Activated naive CD4-positive, alpha-beta T cell treated with anti-CD3 and anti-CD28 coated beads, Interleukin-2, amount 50 U/mL, for 24 hours (primary cell): Measurements from ENCODE around the gene FRS2.

Experiments used
- H3K27ac Mint-ChIP-seq: one replicate; pipeline ENCODE4 v1.8.0; 2021; ENCODE audit warnings: mild to moderate bottlenecking, mixed read lengths
- H3K27me3 Mint-ChIP-seq: one replicate; pipeline ENCODE4 v1.8.0; 2021; ENCODE audit warnings: mixed read lengths
- H3K36me3 Mint-ChIP-seq: one replicate; pipeline ENCODE4 v1.8.0; 2021; ENCODE audit warnings: mixed read lengths
- H3K4me1 Mint-ChIP-seq: one replicate; pipeline ENCODE4 v1.8.0; 2021; ENCODE audit warnings: mixed read lengths
- H3K4me3 Mint-ChIP-seq: one replicate; pipeline ENCODE4 v1.8.0; 2021; ENCODE audit warnings: mild to moderate bottlenecking, mixed read lengths
- H3K9me3 Mint-ChIP-seq: one replicate; pipeline ENCODE4 v1.8.0; 2021; ENCODE audit warnings: mixed read lengths

Gene FRS2

DNA sequence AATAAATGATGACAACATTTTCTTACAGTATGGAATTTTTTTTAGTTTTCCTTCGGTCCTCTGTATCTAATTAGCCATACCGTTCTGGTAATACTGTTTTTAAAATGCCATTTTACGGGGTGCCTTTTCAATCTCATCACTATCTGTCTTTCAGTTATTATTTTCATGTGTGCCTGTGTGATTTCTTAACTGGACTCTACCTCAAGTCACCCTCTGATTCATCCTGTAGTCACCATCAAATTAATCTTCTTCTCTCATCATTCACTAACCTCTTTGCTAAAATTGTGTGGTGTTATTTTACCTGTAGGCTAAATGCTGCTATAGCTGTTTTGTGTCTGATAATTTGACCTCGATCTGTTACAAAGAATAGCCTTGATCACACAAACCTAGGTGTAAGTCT, 99.0 kb downstream of the FRS2 start:
- no peaks in the 10 kb centered on the region for H3K9me3 Mint-ChIP-seq
- peaks cover 14% of the 10 kb centered on the region for H3K4me1 Mint-ChIP-seq
- no peak overlapping the region for H3K4me3 Mint-ChIP-seq
- H3K36me3 Mint-ChIP-seq: peaks cover 9% of the 10 kb centered on the region
- peak overlapping the region; percentile 93 for H3K27ac Mint-ChIP-seq
- H3K27me3 Mint-ChIP-seq: no peaks in the 10 kb centered on the region

DNA sequence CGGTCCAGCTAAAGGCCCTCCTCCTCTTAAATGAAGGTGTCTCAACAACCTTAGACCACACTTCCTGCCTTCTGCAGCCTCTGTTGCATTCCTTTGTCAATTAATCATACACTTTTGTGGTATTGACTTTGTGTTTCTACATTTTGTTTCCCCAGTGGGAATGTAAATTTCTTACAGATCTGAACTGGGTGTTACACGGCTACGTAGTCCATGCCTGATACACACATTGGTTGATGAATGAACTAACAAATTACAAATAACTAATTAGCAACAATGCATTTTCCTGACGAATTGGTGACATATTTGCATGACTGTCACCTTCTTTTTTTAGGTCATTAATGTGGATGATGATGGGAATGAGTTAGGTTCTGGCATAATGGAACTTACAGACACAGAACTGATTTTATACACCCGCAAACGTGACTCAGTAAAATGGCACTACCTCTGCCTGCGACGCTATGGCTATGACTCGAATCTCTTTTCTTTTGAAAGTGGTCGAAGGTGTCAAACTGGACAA, 99.9 kb downstream of the FRS2 start:
- Mint-ChIP-seq H3K9me3 (no peaks in the 10 kb centered on the region), H3K27ac (peak overlapping the region; percentile 93), H3K4me1 (peaks cover 14% of the 10 kb centered on the region), H3K36me3 (peaks cover 9% of the 10 kb centered on the region), H3K4me3 (no peak overlapping the region), H3K27me3 (no peaks in the 10 kb centered on the region)

DNA sequence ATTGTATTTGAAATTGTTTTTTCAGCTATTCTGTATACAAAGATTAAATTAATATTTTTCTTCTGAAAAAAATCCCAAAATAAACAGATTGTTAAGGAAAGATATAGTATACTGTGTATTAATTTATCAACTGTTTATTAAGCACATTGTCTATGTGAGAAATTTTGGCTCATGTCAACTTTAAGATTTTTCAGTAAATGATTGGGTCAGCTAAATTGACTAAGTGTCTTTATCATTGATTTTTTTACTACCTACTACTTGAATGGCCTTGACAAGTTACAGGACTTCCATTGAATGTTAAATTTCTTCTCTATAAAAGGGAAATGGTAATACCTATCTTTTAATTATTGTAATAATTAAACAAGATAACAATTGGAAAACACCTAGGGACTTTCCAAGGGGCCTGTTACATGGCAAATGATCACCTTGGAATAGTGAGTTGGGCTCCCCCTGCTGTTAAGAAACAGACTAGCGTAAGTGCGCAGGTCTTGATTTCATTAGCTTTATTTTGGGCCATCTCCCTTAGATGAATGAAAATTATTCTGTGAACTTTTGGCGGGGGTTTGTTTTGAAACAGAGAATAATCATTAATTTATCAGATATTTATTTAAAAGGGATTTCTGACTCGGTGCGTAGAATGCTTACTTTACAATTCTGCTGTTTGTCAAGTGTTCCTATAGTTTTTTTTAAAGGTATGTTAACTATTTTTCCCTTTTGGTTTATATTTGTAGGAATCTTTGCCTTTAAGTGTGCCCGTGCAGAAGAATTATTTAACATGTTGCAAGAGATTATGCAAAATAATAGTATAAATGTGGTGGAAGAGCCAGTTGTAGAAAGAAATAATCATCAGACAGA, 100.6 kb downstream of the FRS2 start:
- Mint-ChIP-seq H3K4me1 (peaks cover 14% of the 10 kb centered on the region), H3K27me3 (no peaks in the 10 kb centered on the region), H3K9me3 (no peaks in the 10 kb centered on the region), H3K36me3 (peaks cover 9% of the 10 kb centered on the region), H3K4me3 (no peak overlapping the region), H3K27ac (no peak overlapping the region)

DNA sequence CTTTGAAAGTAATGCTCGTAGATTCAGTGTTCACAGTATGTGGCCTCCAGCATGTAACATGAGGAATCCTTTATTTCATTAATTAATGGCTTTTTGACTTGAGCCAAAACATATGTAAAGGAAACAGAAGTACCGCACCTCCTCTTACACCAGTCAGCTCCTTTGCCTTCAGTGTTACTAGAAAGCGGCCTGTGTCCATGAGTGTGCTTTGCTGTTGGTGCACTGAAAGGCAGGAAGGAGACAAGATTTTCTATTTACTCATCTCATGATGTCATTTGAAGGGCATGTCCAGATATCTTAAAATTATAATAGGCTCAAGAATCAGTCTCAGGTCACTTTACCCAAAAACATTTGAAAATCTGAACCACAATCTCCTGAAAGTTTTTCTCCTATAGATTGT, 105.2 kb downstream of the FRS2 start:
- Mint-ChIP-seq H3K4me1 (no peaks in the 10 kb centered on the region), H3K36me3 (peaks cover 8% of the 10 kb centered on the region), H3K27ac (no peak overlapping the region), H3K9me3 (no peaks in the 10 kb centered on the region), H3K4me3 (no peak overlapping the region), H3K27me3 (no peaks in the 10 kb centered on the region)

DNA sequence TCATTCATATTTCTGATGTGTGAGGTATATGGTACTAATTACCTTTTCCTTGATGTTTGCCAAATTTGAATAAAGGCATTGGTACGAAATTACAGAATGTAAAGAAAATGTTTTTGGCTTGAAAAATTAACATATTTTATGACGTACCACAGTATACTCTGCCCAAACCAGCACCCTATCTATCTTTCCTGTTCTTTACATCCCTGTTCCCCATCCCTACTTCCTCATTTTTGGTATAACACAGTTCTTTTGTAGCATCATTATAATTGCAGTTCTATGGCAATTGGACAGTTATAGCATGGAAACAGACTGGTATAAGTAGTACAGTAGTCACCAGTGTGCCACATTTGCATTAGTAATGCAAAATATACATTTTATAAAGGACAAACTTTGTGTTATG, 108.1 kb downstream of the FRS2 start:
- Mint-ChIP-seq H3K27me3 (no peaks in the 10 kb centered on the region), H3K27ac (no peak overlapping the region)

DNA sequence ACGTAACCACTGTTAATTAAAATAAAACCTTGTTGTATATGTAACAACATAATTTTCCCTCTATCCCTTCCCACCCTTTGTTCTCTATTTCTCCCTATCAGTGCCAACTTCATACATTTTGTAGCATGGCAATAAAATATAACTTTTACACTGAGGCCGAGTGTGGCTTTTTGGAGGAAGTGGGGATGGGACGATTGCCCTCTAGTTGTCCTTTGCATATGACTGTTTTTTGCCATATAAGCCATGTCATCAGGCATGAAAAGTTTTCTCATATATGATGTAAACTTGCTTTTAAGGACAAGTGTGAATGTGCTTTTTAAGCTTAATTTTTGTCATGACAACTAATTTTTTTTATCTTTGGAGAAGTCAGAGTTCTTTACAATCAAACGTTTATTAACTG, 108.8 kb downstream of the FRS2 start:
- Mint-ChIP-seq H3K4me3 (no peak overlapping the region), H3K36me3 (peaks cover 2% of the 10 kb centered on the region), H3K27ac (no peak overlapping the region), H3K27me3 (no peaks in the 10 kb centered on the region), H3K9me3 (no peaks in the 10 kb centered on the region), H3K4me1 (no peaks in the 10 kb centered on the region)

More for the DNA sequence above, 108.1 kb downstream of the FRS2 start:
- Mint-ChIP-seq H3K9me3 (no peaks in the 10 kb centered on the region), H3K36me3 (peaks cover 3% of the 10 kb centered on the region), H3K4me3 (no peak overlapping the region), H3K4me1 (no peaks in the 10 kb centered on the region)

DNA sequence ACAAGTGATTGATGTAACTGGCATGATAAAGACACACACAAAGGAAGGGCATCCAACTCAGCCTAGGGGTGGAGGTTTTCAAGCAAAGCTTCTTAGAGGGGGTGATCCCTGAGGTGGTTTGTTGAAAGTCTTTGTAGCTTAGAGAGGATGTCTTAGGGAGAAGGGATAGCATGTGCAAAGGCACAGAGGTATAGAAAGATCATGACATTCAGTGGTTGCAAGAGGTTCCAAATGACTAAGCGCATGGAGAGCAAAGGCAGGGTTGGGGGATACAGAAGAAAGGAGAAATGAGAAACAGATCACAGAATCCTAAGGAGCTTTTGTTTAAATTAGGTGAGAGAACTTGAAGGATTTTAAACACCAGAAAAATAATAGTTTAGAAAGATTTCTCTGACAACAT, 109.9 kb downstream of the FRS2 start:
- H3K4me1 Mint-ChIP-seq: no peaks in the 10 kb centered on the region
- no peaks in the 10 kb centered on the region for H3K9me3 Mint-ChIP-seq
- no peak overlapping the region for H3K4me3 Mint-ChIP-seq
- peaks cover 2% of the 10 kb centered on the region for H3K36me3 Mint-ChIP-seq
- H3K27ac Mint-ChIP-seq: peak overlapping the region; percentile 15
- H3K27me3 Mint-ChIP-seq: no peaks in the 10 kb centered on the region

DNA sequence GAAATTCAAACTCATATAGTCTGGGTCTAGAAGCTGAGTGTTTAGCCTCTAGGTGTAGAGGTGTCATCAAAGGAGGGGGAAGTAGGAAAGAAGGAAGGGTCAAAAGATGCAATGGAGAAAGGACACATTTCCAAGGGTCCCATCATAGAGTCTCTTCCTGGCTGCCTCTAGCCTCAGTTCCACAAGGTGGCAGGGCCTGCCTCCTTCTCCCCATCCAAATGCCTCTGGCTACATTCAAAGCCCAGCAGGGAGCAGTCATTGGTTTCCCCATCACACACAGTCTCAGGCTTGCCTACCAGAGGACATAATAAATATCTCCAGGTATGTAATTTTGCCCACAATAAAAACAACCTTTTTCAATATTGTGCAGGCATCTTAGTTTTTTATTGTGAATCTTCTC, 113.0 kb downstream of the FRS2 start:
- Mint-ChIP-seq H3K36me3 (peaks cover 2% of the 10 kb centered on the region), H3K27me3 (no peaks in the 10 kb centered on the region), H3K4me3 (no peak overlapping the region), H3K4me1 (peaks cover 9% of the 10 kb centered on the region), H3K9me3 (no peaks in the 10 kb centered on the region), H3K27ac (no peak overlapping the region)

DNA sequence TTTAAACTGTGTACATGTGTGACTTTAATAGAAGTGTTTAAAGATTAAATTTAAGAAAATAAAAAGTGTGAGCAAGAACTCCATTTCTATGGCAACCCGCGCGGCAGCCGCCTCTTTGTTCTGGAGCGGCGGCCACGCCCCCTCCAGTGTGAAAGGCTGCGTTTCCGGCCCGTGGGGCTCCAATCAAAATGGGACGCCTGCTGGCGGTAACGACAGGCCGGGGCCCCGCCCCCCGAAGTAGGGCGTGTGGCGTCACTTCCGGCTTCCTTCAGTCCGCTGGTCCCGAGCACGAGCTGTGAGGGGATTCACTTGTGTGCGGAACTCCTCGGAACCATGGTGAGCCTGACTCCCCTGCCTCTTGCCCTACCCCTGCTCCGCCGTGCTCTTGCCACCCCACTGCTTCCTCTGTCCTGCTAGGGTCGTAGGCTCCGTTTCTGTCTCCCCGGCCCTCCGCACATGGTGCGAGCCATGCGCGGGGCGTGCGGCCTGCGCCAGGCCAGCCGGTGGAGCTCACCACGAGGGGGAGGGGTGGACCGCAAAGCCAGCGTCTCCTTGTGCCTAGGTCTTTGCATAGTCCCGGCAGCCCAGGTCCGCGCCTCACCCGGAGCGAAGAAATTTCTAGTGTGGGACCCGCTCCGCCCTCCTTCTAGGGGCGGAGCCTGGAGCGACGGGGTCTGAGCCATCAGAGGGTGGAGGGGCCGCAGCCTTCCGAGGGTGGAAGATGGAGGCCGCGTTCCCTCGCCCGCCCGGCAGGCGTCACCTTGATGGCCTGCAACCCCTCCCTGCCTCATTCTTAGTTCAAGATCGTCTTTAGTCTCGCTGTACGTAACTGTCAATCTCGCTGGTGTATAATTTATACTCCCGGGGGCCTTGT, 115.2 kb downstream of the FRS2 start, which contains the start of gene CCT2:
Gene CCT2 (plus strand): TSS at position 271 of the 874 bp plus-strand sequence. CDS start 63 bp downstream, at position 334.
- peaks cover 23% of the 10 kb centered on the region for H3K4me1 Mint-ChIP-seq
- no peaks in the 10 kb centered on the region for H3K27me3 Mint-ChIP-seq
- peaks cover 7% of the 10 kb centered on the region for H3K36me3 Mint-ChIP-seq
- peak within 1 kb of the TSS; percentile 98 for H3K4me3 Mint-ChIP-seq
- H3K27ac Mint-ChIP-seq: peak within 1 kb of the TSS; percentile 98
- no peaks in the 10 kb centered on the region for H3K9me3 Mint-ChIP-seq

DNA sequence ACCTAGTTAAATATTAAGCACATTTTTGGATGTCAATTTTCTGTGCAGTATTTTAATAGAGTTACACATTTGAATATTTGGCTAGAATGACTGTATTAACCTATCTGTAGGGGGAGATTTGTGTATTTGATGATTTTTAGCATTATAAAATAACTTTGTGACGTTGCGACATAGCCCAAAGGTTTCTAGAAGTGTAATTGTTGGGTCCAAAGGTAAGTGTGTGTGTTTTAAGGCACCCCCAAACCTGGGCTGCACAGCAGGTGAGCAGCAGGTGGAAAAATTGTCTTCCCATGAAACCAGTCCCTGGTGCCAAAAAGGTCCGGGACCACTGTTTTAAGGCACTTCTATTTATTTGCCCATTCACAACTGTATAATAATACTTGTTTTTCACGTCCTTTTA, 118.3 kb downstream of the FRS2 start:
- H3K27me3 Mint-ChIP-seq: no peaks in the 10 kb centered on the region
- peaks cover 23% of the 10 kb centered on the region for H3K4me1 Mint-ChIP-seq
- H3K9me3 Mint-ChIP-seq: no peaks in the 10 kb centered on the region
- H3K36me3 Mint-ChIP-seq: peaks cover 12% of the 10 kb centered on the region
- no peak overlapping the region for H3K4me3 Mint-ChIP-seq
- no peak overlapping the region for H3K27ac Mint-ChIP-seq

DNA sequence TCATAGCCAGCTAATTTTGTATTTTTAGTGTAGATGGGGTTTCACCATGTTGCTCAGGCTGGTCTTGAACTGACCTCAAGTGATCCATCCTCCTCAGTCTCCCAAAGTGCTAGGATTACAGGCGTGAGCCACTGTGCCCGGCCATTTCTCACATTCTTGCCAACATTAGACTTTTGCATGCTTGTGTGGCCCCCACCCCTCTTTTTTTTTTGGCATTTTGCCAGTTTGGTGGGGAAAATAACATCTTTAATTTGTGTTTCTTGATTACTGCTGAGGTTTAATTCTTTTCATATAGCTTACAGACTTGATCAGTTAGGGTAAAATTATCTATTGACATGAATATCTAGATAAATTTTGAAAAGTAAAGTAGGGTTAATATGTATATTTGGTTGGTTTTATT, 118.9 kb downstream of the FRS2 start:
- Mint-ChIP-seq H3K27ac (no peak overlapping the region), H3K4me1 (peaks cover 28% of the 10 kb centered on the region), H3K4me3 (no peak overlapping the region), H3K36me3 (peaks cover 15% of the 10 kb centered on the region), H3K9me3 (no peaks in the 10 kb centered on the region), H3K27me3 (no peaks in the 10 kb centered on the region)

DNA sequence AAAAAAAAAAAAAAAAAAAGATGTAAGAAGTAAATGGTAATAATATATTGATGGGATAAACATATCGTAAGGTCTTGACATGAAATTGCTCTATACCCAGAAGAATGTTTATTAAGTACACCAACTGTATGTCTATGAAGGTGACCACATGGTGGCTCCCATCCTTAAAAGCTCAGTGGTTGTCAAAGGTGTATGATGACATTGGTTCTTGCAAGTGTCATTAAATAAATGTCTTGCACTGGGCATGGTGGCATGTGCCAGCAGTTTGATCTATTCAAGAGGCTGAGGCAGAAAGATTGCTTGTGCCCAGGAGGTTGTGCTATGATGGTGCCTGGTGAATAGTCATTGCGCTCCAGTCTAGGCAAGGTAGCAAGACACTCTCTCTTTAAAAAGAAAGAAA, 125.5 kb downstream of the FRS2 start:
- no peaks in the 10 kb centered on the region for H3K9me3 Mint-ChIP-seq
- H3K4me3 Mint-ChIP-seq: no peak overlapping the region
- H3K27me3 Mint-ChIP-seq: no peaks in the 10 kb centered on the region
- peaks cover 24% of the 10 kb centered on the region for H3K36me3 Mint-ChIP-seq
- no peak overlapping the region for H3K27ac Mint-ChIP-seq
- peaks cover 21% of the 10 kb centered on the region for H3K4me1 Mint-ChIP-seq

DNA sequence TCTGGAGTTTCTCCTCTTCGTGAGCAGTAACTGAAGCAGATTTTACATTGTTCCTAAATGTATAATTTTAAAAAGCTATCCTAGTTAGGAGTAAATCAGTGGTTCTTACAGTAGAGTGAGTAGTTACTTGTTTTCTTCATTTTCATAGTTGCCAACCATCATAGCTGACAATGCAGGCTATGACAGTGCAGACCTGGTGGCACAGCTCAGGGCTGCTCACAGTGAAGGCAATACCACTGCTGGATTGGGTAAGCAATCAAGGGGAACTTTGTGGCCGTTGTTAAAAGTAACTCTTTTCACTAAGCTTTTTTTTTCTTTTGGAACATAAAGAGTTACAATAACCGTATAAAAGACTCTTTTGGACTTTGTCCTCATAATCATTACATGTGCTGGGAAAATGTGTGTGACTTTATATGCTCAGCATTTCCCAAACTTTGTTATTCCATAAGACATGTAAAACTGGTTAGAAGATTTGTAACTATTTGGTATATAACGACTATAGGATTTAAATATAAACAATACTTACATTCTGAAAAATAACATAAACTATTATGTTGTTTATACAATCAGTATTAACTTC, 128.1 kb downstream of the FRS2 start:
- Mint-ChIP-seq H3K36me3 (peaks cover 37% of the 10 kb centered on the region), H3K27me3 (no peaks in the 10 kb centered on the region), H3K27ac (peak overlapping the region; percentile 8), H3K4me1 (peaks cover 21% of the 10 kb centered on the region), H3K9me3 (no peaks in the 10 kb centered on the region), H3K4me3 (no peak overlapping the region)

DNA sequence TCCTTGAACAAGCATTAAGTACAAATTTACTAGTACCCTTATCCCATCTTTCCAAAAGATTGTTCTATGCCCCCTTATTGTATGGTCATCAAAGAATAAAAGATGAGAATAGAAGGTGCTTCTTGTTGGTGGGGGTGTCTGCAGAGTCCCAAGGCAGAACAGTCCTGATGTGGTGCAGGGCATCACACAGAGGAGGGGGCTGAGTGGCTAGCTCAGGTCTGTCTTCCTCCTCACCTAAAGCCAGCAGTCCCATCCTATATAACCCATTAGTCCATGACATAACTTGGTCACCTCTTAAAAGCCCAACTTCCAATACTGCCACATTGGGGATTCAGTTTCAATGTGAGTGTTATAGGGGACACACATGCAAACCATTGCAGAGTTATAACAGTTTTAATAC, 130.6 kb downstream of the FRS2 start:
- peak overlapping the region; percentile 60 for H3K27ac Mint-ChIP-seq
- H3K36me3 Mint-ChIP-seq: peaks cover 32% of the 10 kb centered on the region
- H3K9me3 Mint-ChIP-seq: no peaks in the 10 kb centered on the region
- H3K27me3 Mint-ChIP-seq: no peaks in the 10 kb centered on the region
- no peak overlapping the region for H3K4me3 Mint-ChIP-seq
- peaks cover 8% of the 10 kb centered on the region for H3K4me1 Mint-ChIP-seq

DNA sequence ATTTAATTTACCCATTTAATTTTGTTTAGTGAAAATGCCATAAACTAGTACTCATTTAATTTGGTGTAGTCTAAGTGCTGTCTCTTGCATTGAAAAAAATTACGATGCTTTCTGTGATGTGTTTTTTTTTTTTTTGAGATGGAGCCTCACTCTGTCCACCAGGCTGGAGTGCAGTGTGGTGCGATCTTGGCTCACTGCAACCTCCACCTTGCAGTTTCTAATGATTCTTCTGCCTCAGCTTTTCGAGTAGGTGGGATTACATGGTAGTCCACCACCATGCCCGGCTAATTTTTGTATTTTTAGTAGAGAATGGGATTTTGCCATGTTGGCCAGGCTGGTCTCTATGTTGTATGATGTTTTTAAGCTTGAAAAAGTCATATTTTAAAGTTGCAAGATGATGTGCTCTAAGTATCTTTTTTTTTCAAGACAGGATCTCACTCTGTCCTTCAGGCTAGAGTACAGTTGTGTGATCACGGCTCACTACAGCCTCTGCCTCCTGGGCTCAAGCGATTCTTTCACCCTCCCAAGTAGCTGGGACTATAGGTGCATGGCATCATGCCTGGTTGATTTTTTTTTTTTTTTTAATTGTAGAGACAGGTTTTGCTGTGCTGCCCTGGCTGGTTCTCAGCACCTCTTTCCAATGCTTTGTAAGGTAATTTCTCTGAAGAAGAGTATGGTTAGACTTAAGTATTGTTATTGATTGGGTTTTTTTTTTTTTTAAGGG, 131.9 kb downstream of the FRS2 start:
- peaks cover 31% of the 10 kb centered on the region for H3K36me3 Mint-ChIP-seq
- H3K9me3 Mint-ChIP-seq: no peaks in the 10 kb centered on the region
- H3K27ac Mint-ChIP-seq: no peak overlapping the region
- no peak overlapping the region for H3K4me3 Mint-ChIP-seq
- no peaks in the 10 kb centered on the region for H3K27me3 Mint-ChIP-seq
- H3K4me1 Mint-ChIP-seq: no peaks in the 10 kb centered on the region
